Inflammatory macrophage (primary cell): ENCODE results near the gene ARHGAP15.
A peak's percentile ranks its signal among the peaks of the same experiment; 100 is the strongest.
"Not testable (repeated sequence)": the region's sequence is repeated elsewhere in the genome, so short reads cannot be mapped to it uniquely, and the experiment has no call there.

Experiments used
- DNase-seq, 2 donors: peaks; one replicate each; pipeline ENCODE4 v3.0.0-alpha.2; 2020 to 2022
- total RNA-seq, 18 experiments: gene quantifications; one replicate each; lab custom pipeline; 2026; ENCODE audit warnings: mixed read lengths in 6 of 18, inconsistent platforms in 2 of 18; lab: John Stamatoyannopoulos, UW

Gene ARHGAP15
- total RNA-seq, result 20.6 to 86.2 (median 53.5) reads per million in 18 experiments

- DNase-seq, result peak; percentile 76 to 86
Measured at GRCh38 chr2:143128681-143129580, at the start of gene ARHGAP15. TSS of gene ARHGAP15 (plus strand) at chr2:143129419.

DNA sequence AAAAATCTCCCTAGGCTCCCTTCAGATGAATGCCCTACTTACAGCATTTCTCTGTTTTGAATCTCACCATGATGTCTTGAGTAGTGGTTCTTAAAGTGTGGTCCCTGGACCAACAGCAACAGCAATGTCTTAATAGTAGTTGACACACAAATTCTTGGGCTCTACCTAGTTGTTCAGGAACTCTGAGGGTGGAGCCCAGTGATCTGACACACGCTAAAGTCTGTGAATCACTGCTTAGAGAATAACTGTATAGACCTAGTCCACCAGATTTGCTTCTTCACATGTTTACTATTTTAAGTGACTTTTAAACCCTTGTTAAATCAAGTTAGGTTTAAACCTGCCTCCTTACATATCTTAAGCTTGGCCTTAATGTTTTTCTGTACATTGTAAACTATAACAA, 47.6 kb upstream of the ARHGAP15 start:
- DNase-seq, result no peak

DNA sequence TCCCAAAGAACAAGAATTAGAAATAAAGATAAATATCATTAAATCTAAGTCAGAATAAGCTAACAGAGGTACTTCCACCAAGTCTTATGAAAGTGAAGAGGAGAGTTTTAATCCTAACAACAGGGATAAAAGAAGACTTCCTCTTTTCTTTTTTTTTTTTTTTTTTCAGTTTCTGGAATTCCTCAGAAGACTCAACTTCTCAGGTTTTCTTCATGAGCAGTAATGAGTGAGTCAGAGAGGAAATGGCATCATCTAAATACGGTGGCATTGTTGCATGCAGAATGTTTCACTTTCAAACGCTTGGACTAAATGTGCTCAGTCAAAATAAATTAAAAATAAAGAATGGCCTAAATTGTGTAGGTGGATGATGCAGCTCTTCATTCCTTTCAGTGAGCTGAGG, 45.6 kb upstream of the ARHGAP15 start:
- DNase-seq, result peak; percentile 69 to 84

GRCh38 chr2:143084462-143084861, 44.8 kb upstream of the ARHGAP15 start:
- no peak for DNase-seq

DNA sequence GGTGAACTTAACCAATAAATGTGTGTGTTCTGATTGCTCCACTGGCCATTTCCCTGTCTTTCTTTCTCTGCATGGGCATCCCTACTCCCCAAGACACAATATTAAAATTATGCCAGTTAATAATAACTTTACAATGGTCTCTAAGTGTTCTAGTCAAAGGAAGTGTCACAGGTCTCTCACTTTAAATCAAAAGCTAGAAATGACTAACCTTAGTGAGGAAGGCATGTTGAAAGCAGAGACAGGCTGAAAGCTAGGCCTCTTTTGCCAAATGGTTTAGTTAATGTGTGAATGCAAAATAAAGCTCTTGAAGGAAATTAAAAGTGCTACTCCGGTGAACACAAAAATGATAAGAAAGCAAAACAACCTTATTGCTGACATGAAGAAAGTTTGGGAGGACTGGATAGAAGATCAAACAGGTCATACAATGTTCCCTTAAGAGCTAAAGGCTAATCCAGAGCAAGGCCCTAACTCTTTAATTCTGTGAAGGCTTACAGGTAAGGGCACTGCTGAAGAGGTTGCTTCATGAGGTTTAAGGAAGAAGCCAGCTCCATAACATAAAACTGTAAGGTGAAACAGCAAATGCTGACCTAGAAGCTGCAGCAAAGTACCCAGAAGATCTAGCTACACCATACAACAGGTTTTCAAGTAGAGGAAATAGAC, 44.0 kb upstream of the ARHGAP15 start:
- no peak for DNase-seq

GRCh38 chr2:143087033-143087432, 42.2 kb upstream of the ARHGAP15 start:
- no peak for DNase-seq

GRCh38 chr2:143088388-143088787, 40.8 kb upstream of the ARHGAP15 start:
- peak; percentile 43 to 75 for DNase-seq

GRCh38 chr2:143089520-143089919, 39.7 kb upstream of the ARHGAP15 start:
- not testable (repeated sequence) for DNase-seq

DNA sequence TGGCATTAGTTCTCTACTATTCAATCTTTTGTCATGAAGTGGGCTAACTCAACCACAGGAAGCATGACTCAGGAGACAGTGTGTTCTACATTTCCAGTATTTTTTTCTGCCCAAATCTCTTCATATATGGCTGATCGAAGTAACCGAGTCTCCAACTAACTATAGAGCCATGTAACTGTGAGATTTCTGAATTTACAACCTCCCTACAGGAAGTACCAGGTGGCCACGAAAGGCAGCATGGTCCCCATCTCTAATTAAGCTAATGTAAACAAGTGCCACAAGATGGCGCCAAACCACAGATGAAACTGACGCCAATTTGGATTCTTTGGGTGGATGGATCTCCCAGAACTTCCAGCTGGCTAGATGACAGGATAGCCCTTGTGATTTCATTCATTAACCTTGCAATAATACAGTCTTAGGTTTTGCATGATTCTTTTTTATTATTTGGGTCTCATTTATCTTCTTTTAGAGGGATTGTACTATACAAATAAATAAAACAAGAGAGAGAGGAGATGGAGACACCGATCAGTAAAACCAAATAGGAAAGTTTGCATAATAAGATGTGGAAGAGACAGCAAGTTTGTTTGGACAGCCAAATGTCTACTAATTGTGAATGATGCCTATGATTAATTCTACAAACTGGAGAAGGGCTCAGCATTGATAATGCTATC, 18.3 kb upstream of the ARHGAP15 start:
- DNase-seq, result peak; percentile 77 to 80

GRCh38 chr2:143117225-143117624, 12.0 kb upstream of the ARHGAP15 start:
- no peak for DNase-seq

GRCh38 chr2:143121079-143121478, 8.1 kb upstream of the ARHGAP15 start:
- peak in 1 of 2 donors; percentile 14 for DNase-seq

DNA sequence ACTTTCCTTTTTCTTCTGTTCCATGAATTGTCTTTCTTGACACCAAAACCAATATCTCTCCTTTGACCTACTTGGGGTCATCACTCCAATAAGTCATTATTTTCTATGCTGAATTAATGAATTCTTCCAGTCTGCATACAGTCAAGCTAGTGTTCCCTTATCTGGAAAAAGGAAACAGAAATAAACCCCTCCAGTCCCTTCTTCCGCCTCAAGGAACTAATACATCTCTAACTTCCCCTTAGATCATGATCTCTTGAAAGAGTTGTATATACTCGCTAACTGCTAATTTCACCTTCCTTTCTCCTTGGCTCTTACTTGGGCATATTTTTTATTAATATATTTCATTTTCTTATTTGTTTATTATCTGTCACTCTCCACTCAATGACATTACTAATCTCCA, 7.3 kb upstream of the ARHGAP15 start:
- DNase-seq, result peak; percentile 10 to 47

DNA sequence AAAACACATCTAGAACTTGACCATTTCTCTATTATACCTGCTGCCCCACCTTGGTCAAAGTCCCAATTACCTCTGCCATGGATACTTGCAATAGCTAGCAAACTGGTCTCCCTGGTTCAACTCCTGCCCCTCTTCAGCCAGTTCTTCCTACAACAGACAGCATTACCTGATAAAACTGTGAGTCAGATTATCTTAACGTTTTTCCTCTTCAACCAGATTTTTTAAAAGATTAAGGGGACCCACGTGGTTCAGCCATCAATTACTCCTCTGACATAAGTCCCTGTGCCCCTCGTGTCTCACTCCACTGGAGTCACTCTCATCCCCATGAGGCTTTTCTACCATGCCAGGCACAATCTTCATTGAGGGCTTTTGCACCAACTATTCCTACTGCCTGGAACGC, 5.3 kb upstream of the ARHGAP15 start:
- DNase-seq, result no peak

- no peak for DNase-seq
Measured at GRCh38 chr2:143124445-143124844, 4.8 kb upstream of the ARHGAP15 start.

- peak in 1 of 2 donors; percentile 15 for DNase-seq
Measured at GRCh38 chr2:143125717-143126116, 3.5 kb upstream of the ARHGAP15 start.

- peak; percentile 52 to 57 for DNase-seq
Measured at GRCh38 chr2:143132355-143132754, 3.1 kb downstream of the ARHGAP15 start.

- DNase-seq, result no peak
Measured at GRCh38 chr2:143133783-143134182, 4.6 kb downstream of the ARHGAP15 start.

DNA sequence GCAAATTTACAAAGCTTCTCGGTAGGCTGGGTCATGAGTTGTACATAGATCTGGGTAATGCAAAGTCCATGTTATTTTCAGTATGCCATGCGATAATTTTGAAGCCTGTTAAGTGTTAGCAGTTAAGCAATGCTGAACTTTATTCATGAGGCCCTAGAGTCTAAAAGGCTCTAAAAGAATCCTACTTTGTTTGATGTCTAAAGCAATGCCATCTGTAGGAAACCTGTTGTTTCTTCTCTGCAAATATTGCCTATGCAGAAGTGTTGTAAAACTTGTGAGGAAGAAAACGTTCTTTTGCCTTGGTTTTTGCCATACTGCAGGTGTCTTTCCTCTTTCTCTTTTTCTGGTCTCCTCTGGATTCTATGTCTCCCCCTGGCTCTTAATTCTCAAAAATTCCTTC, 9.1 kb downstream of the ARHGAP15 start:
- no peak for DNase-seq

DNA sequence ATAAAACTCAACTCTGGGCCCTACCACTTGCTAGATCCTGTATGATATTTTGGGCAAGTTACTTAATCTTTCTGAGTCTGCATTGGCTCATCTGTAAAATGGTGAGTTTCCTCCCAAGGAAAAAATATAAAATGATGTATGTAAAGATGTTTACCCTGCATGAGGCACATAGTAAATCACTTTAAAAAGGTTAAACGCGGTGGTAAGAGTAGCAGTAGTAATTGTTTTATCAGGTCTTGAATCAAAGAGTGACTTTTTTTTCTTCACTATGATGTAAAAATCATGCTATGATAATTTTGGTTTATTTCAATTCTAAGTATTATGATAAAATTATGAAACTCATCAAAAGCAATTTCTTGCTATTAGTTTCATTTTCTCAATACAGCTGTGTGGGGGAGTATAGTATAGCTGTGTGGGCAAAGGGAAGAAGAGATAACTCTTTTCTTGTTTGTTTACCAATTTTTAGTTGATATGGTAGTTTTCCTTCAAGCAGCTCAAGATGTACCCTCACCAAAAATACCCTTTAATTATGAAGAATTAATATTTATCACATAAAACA, 10.7 kb downstream of the ARHGAP15 start:
- DNase-seq, result no peak

DNA sequence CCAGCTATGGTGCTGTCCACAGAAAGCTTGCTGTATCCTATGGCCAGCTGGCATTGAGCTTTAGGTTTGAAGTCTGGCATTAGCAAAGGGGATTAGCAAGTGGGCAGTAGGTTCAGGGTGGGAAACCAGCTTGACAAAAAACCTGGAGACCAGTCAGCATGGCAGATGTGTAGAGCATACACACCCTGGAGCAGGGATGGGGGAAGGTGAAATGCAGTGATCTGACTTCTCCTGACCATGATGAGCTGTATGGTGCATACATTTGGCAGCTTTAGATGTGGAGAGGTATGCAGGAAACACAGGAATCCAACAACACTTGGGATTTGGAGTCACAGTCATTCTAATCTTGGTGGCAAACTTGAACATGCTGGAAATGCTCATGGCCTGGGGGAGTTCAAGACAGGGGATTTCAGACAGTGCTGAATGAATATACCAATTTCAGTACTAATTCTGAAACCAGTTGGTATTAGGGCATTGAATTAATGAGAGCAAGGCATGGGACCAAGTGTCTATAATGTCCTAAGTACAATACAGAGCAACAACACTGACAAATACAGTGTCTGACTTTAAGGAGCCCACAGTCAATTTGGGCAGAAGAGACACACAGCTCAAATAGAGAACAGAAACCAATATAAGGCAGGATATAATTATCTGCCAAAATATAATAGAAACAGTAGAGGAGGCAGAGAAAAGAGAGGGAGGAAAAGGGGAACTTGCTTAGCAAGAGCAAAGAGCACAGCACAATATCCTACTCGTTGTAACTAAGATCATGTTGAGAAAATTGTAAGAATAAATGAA, 11.8 kb downstream of the ARHGAP15 start:
- peak; percentile 38 to 81 for DNase-seq

GRCh38 chr2:143142598-143142997, 13.4 kb downstream of the ARHGAP15 start:
- DNase-seq, result no peak
